ENCODE results near the gene FAAP20.

Gene FAAP20

DNA sequence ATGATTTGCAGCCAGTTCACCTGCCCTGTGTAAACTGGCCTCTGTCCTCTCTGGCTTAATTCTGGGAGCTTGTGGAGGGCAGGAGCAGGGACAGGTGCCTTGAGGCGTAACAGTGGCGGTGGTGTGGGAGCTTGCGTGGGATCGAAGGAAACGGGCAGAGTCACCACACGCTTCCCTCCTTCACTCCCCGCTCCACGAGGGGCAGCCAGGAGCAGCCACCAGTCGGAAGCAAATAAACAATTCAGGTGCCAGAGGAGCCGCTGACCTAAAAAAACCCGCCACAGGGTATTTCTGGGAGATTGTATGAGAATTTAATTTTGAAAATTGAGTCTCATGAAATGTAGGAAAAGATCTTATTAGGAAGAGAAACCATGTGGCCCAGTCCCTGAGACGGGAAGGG, 26.0 kb downstream of the FAAP20 start:
- TF ChIP-seq, protein P1, sequence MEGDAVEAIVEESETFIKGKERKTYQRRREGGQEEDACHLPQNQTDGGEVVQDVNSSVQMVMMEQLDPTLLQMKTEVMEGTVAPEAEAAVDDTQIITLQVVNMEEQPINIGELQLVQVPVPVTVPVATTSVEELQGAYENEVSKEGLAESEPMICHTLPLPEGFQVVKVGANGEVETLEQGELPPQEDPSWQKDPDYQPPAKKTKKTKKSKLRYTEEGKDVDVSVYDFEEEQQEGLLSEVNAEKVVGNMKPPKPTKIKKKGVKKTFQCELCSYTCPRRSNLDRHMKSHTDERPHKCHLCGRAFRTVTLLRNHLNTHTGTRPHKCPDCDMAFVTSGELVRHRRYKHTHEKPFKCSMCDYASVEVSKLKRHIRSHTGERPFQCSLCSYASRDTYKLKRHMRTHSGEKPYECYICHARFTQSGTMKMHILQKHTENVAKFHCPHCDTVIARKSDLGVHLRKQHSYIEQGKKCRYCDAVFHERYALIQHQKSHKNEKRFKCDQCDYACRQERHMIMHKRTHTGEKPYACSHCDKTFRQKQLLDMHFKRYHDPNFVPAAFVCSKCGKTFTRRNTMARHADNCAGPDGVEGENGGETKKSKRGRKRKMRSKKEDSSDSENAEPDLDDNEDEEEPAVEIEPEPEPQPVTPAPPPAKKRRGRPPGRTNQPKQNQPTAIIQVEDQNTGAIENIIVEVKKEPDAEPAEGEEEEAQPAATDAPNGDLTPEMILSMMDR (IDR thresholded peaks at IDR 0.05): no peak

DNA sequence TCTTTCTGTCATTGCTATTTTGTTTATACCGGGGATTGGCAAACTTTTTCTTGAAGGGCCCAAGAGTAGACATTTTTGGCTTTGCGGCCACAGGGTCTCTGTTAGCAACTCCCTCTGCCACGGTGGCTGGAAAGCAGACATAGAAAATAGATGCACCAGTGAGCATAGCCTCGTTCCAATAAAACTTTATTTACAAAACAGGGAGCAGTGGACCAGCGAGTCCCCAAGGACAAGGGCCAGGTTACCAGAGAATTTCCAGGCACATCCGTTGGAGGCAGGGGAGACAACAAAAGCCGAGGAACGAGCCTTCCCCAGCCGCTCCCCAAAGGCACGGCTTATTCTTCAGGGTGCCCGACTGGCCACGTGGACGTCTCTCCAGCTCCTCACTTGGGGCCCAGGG, 26.5 kb downstream of the FAAP20 start:
- TF ChIP-seq, protein P1 (IDR thresholded peaks at IDR 0.05): no peak

- TF ChIP-seq, protein P1 (IDR thresholded peaks at IDR 0.05): no peak
Measured at GRCh38 chr1:2166695-2167094, 27.9 kb downstream of the FAAP20 start.

- TF ChIP-seq, protein P1 (IDR thresholded peaks at IDR 0.05): no peak
Measured at GRCh38 chr1:2166254-2166653, 28.3 kb downstream of the FAAP20 start.

GRCh38 chr1:2165646-2166045, 28.9 kb downstream of the FAAP20 start:
- TF ChIP-seq, protein P1 (IDR thresholded peaks at IDR 0.05): no peak

- TF ChIP-seq, protein P1 (IDR thresholded peaks at IDR 0.05): no peak
Measured at GRCh38 chr1:2163205-2163604, 31.4 kb downstream of the FAAP20 start.

DNA sequence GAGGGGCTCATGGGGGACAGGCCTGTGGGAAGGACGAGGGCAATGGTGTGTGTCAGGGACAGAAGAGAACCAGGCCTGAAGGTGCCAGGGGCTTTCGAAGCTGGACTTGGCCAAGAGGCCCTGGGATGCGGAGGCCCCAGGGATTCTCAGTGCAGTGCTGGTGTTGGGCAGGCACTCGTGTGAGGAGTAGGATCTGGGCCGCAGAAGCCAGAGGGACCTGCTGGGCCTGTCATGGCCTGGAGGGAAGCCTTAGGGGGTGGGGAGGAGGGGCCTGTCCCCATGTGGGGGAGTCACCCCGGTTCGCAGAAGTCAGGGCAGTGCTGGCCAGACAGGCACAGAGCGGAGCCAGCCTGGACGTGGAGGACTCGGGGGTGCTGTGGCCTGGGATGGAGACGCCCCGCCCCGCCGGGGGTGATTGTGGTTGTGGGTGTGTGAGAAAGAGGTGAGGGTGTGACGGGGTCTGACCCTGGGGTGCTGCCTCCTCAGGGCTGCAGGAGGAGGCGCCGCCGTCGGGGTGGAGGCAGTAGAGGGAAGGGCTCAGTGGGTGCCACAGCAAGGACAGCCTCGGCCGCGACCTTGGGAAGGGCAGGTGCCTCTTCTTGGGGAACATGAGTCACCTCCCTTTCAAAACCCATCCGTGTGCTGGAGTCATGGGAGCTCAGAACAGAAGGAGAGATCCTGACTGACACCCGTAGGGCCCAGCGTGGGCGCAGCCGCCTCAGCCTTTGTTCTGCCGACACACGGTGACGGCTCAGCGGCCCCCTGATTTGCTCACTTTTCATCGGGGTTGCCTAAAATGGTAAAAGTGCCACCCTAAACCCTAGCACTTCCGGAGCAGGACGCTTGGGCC, 33.9 kb downstream of the FAAP20 start:
- TF ChIP-seq, protein P1 (IDR thresholded peaks at IDR 0.05): no peak

All from LNCAP (cell line).